ENCODE results near the gene EPHA3.

GRCh38 chr3:89522155-89522554, 414.7 kb downstream of the EPHA3 start:
- TF ChIP-seq CTCF (IDR thresholded peaks at IDR 0.05; ENCODE audit: insufficient read depth, low read length) (no peak), POLR2AphosphoS5 (IDR thresholded peaks at IDR 0.05; ENCODE audit: low read depth) (no peak), GABPA (IDR thresholded peaks at IDR 0.05; ENCODE audit: low read depth) (no peak), REST (IDR thresholded peaks at IDR 0.05; ENCODE audit: insufficient replicate concordance, low read depth) (no peak)

All from HL-60 (cell line).